CMK (cell line): Measurements from ENCODE around the gene RTN4RL2.

Experiments
- DNase-seq: peaks from one replicate; pipeline ENCODE4 v3.0.0-alpha.2; 2010; ENCODE audit warnings: low read depth

Gene RTN4RL2

DNA sequence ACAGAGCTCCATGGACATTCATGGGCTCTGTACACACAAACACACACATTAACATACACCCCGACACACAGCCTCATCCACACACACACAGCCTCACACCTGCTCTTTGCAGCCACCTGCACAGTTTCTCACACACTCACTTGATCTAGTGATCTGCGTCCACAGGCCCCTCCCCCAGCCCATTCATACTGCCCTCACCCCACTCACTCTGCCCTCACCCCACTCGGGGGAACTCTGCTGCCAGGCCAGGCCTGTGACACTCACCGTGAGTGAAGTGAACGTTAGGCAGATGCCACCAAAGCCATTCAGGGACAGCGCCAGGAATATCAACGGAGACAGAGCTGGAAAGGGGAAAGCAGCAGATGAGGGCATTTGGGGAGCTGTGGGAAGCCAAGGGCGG is 40.2 kb downstream of the RTN4RL2 start:
- no peak for DNase-seq

DNA sequence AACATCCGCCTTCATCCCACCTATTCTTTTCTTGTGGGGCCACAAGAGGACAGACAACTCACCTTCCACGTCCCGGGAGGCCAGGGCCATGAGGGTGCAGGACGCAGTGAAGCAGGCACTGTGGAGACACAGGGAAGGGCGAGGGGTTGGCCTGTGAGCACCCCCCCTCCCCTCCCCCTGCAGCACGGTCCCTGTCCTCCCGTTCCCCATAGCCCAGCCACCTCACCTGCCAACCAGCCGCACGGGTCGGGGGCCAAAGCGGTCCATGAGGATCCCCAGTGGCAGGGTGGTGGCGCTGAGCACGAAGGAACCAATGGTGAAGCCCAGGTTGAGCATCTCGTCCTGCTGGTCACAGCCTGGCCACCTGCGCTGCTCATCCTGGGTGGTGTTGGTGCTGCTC is 40.6 kb downstream of the RTN4RL2 start:
- no peak for DNase-seq

DNA sequence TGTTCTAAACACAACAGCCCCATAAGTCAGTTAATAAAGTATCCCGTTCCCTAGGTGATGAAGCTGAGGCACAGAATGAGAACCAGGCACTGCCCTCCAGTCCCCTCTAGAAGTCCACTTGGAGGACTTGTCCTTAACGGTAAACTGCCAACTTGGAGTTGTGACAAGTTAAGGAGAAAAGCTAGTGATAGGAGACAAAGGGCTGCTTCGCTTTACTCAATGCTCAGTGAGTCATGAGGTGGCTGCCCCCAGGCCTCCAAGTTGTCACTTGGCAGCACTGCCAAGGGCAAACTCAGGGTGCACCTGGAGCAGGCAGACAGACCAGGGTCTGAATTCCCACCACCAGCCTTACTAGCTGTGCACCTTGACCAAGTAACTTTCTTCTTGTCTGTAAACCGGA is 41.6 kb downstream of the RTN4RL2 start:
- no peak for DNase-seq

DNA sequence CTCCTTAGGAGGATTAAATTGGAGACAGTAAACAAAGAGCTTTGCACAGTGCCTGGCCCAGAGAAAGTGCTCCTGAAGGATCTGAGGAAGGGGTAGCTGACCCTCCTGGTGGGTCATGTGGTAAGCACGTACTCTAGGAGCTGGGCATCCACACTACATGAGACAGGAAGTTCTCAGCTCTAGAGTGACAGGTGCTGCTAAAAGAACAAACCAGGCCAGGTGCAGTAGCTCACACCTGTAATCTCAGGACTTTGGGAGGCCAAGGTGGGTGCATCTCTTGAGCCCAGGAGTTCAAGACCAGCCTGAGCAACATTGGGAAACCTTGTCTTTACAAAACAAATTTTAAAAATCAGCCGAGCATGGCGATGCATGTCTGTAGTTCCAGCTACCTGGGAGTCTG is 42.0 kb downstream of the RTN4RL2 start:
- no peak for DNase-seq

DNA sequence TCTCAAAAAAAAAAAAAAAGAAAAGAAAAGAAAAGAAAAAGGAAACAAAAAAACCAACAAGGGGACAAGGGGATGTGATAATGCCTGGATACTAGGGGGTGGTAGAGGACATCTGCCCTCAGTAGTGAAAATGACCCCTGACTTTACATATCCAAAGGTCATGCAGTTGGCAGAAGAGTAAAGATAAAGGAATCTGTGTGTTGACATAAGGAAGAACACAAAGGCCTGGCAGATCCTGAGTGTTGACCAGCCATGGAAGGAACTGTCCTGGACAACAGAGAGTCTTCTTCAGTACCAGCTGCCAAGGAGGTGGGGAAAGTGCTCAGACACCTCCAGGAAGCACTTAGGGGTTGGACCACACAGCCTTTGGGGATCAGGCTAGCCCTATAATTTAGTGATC is 42.5 kb downstream of the RTN4RL2 start:
- DNase-seq = no peak

DNA sequence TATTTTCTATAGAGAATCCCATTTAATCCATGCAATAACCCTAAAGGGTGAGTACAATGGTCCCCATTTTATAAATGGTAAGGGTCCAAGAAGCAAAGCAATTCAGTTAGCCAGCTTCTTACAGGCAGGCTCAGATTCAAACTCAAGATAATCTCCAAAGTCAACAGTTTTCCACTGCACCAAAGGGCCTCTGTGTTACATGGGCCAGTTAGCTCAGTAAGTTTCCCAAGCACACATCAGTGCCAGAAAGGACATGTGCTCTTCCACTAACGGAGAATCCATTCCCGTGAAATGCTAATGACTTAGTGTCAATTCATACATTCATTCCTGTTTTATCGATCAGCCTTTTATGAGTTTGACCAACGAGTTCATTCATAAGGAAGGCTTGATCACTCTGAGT is 44.2 kb downstream of the RTN4RL2 start:
- DNase-seq = no peak

DNA sequence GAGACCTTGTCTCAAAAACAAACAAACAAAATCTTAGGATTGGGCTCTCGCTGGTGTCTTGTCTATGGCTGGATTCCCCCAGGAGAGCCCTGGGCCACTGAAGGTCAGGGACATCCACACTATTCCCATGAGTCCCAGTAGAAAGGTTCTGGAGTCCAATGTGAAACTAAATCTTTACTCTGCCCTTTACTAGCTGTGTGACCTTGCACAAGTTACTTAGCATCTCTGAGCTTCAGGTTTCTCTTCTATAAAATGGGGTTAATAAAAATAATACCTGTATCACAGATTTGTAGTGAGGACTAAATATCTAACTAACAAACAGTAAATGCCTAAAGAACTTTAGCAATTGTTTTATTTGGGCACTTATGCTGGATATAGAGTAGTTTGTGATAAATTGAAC is 46.2 kb downstream of the RTN4RL2 start:
- no peak for DNase-seq

DNA sequence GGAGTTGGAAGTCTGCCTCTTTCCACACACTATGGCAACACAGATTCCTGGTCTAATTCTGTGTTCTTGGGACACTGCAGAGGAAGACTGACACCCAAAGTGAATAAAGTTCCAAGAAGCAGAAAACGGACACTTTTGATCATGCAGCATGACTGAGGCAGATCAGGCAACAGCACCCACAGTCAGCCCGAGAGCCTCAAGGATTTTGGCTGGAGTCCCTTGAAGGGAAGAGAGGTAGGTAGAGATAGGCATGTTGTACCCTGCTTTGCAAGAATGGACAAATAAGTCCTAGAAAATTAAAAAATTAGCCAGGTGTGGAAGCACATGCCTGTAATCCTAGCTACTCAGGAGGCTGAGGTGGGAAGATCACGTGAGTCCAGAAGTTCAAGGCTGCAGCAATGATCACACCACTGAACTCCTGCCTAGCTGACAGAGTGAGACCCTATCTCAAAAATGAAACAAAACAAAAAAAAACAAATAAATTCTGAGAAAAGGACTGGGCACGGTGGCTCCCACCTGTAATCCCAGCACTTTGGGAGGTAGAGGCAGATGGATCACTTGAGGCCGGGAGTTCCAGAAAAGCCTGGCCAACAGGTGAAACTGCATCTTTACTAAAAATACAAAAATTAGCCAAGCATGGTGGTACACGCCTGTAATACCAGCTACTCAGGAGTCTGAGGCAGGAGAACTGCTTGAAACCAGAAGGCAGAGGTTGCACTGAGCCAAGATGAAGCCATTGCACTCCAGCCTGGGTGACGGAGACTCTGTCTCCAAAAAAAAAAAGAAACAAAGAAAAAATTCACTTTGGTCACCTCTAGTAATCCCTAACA is 48.2 kb downstream of the RTN4RL2 start:
- DNase-seq = no peak

DNA sequence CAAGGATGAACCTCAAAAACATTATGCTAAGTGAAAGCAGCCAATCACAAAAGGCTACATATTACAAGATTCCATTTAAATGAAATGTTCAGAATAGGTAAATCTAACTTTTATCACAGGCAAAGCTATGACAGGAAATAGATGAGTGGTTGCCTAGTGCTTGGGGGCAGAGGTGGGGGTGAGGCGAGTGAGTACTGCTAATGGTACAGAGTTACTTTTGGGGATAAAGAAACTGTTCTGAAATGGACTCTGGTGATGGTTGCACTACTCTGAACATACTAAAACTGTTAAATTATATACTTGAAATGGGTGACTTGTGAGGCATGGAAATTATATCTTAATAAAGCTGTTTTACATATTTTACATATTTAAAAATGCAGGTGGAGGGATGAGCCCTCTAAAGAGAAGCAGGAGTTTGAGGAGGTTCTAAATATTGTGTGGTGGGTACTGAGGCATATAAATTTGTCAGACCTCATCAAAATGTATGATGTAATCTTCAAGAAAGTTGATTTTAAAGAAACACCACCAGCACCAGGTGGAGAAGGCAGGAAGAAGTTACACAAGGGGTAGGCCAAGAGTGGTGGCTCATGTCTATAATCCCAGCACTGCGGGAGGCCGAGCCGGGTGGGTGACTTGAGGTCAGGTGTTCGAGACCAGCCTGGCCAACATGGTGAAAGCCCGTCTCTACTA is 51.6 kb downstream of the RTN4RL2 start:
- no peak for DNase-seq

DNA sequence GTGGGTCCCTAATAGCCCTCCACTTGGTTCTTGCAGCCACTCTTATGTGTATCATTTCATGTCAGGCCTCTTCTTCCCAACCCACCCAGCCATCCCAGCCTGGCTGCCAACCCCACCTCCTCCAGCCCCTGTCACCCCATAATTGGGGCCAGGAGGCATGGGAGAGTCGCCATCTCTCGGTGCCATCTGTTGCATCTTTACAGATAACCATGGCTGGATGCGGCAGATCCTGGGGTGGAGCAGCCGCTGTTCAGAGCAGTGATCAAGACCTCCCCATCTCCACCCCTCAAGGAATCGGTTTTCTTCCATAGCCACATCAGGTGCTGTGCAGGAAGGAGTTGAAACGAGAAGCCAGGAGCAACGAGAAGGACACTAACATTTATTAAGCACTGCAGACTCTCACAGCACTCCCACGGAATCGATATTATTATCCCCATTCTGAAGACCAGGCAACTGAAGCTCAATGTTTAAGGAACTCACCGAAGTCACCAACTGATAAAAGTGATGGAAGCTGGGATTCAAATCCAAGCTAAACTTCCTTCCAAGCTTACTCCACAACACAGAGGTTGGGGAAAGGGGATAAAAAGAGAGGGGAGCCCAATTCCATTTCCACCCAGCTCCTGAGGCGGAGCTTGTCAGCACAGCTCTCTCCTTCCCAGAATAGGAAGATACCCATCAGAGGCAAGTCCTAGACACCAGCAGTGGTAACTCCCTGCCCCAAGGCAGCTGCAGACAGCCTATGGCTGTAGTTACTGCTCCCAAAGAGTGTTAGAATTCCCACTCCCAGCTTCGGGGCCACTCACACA is 52.5 kb downstream of the RTN4RL2 start:
- no peak for DNase-seq

DNA sequence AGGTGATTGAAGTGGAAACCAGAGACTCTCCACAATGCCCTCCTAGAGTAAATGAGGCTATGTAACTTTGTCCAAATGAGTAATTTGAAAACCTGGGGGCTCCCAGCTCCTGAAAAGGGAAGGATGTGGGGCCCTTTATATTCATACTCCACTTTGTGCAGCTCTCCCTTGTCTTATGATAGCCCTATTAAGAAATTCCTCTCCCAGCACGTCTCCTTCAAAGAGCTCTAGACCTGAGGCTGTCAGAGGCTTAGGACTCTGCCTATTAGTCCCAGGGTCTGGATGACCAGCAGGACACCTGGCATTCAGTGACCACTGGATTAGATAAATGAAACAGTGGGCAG is 53.1 kb downstream of the RTN4RL2 start:
- no peak for DNase-seq

DNA sequence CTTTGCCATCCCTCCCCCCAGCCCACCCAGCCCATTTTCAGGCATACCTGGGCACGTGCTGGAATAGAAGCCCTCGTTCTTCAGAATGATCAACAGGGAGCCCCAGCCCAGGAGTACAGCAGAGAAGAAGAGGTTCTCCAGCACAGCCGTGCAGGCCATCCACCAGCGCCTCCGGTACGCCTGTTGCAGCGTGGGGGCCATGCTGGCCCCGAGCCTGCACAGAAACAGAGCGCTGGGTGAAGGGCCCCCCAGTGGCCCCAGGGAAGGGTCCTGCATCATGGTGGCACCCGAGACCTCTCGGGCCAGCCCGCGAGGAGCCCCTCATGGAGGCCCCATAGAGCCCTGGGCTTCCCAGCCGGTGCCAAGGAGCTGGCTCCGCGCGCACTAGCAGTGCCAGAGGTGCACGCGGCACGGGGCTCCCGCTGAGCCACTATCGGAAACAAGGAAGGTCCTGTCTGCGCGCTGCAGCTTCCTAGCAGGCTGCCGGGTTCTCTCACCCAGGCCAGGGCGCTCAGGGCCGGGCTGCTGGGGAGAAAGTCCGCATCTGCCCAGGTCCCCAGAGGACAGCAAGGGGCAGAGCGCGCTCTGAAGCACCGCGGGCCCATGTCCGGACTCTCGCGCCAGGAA is 53.7 kb downstream of the RTN4RL2 start:
- no peak for DNase-seq

DNA sequence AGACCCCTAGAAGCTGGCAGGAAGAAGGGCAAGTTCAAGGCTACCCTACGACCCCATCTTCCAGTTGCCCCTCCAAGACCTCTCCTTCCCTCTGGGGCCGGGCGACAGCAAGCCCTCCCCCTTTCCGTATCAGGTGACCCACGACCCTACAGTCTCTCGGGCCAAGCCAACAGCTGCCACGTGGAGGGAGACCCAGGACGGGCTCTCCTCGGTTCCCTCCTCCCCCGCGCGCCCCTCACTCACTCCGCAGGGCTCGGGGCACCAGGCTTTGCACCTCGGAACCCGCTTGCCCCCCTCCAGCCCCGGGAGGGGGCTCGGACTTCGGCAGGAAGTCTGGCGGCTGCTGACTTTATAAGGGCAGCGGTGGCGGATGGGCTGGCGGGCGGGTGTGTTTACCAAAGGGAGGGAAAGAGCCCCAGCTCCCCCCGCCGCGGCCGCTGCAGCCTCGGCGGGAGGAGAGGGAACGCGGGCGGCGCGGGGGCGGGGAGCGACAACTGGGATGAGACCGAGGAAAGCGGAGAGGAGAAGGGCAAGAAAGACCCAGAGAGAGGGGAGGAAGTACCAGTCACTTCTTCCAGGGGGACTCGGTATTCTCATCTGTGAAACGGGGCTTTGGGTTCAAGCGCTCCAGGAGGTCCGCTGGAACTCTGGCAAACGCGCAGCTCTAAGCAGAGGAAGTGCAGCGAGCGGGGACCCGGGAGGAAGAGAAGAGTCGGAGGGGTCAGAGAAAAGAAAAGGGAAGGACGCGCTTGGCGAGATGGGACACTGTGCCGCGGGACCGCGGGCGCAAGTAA is 54.4 kb downstream of the RTN4RL2 start:
- DNase-seq = no peak

DNA sequence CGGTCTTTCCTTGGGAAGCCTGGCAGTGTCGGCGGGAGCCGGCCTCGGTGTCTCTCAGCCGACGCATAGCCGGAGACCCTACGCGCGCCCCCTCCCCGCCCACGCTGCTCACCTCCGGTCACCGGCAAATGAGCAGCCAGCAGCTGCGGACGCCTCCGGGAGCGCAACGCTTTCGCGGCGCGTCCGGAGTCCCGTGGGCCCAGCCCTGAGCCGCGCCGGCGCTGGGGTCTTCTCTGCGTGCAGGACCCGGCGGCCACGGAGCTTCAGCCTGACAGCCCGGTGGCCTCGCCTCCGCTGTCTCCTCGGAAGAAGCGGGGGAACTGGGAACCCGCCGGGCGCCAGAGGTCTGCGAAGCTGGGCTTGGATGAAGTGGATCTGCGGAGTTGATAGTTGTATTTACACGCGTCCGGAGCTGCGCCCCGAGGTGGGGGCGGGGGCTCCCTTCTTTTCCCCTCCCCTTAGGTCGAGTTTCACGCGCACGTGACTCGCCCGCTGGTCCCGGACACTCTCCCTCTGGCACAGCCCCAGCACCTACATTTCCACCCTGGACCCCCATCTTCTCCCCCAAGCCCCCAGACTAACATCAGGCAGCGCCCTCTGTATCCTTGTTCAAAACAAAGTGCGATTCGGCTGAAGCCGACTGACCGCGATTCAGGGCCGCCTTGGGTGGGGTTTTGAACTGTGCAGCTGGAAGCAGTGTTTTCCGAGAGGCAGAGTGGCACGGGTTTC is 55.2 kb downstream of the RTN4RL2 start, which contains the start of gene SLC43A1:
TSS of gene SLC43A1 (minus strand) at position 371 of the 729 bp plus-strand sequence. CDS start 1,591 bp downstream, outside the sequence.
- no peak for DNase-seq

DNA sequence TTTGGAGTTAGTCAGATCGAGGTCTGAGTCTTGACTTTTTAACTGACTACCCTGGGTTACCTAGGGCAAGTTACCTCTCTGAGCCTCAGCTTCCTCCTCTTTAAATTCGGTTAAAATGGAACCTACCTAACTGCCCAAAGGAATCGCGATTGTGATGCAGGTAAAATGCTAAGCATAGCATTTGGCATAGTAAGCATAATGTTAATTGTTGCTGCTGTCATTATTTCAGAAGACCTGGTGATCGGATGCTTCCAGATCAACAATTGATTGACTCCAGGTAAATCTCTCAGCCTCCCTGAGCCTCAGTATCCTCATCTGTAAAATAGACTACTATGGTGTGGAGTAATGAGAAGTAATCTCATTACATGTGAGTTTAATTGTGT is 55.7 kb downstream of the RTN4RL2 start:
- DNase-seq = no peak

DNA sequence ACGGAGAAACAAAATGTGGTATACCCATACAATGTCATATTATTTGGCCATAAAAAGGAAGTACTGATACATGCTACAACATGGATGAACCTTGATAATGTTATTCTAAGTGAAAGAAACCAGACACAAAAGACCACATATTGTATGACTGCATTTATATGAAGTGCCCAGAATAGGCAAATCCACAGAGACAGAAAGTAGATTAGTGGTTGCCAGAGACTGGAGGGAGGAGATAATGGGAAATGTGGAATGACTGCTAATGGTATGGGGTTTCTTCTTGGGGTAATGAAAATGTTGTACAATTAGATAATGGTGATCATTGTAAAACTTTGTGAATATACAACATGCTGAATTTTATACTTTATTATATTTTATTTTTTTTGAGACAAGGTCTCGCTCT is 60.8 kb downstream of the RTN4RL2 start:
- DNase-seq = no peak

DNA sequence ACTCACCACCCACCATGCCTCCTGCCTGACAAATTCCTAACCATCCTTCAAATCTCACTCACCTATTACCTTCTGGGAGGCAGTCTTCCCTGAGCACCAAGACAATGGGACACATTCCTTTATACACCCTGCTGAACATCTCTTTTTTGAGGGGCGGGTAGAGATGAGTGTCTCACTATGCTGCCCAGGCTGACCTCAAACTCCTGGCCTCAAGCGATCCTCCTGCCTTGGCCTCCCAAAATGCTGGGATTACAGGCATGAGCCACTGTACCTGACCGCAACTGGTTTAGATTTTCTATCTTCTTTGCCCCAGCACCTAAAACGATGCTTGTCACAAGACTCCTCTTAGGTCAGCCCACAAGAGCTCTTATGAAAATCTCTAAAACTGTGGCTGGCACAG is 63.1 kb downstream of the RTN4RL2 start:
- DNase-seq = no peak
